HEK293T (cell line): ENCODE measurements around the gene ATRIP.

Experiments used
- BHLHE40 ChIP-seq: fragments of 450-650 bp; IDR thresholded peaks from 2 replicates; pipeline ENCODE4 v1.6.1; 2016; ENCODE audit warnings: mild to moderate bottlenecking, moderate library complexity, borderline replicate concordance
- CTBP1 ChIP-seq: fragments of 450-650 bp; IDR thresholded peaks from 2 replicates; pipeline ENCODE4 v1.6.1; 2016; ENCODE audit warnings: borderline replicate concordance
- ELF4 ChIP-seq: fragments of 450-650 bp; IDR thresholded peaks from 2 replicates; pipeline ENCODE4 v1.6.1; 2017; ENCODE audit warnings: antibody characterized with exemption
- FOXA1 ChIP-seq: fragments of 450-650 bp; IDR thresholded peaks from 2 replicates; pipeline ENCODE4 v1.6.1; 2016; ENCODE audit warnings: mild to moderate bottlenecking
- FOXK2 ChIP-seq: fragments of 450-650 bp; IDR thresholded peaks from 2 replicates; pipeline ENCODE4 v1.6.1; 2016; ENCODE audit warnings: mild to moderate bottlenecking
- FOXM1 ChIP-seq: fragments of 450-650 bp; IDR thresholded peaks from 2 replicates; pipeline ENCODE4 v1.6.1; 2017; ENCODE audit warnings: mild to moderate bottlenecking, borderline replicate concordance
- HDGF ChIP-seq: fragments of 450-650 bp; IDR thresholded peaks from 2 replicates; pipeline ENCODE4 v1.6.1; 2017; ENCODE audit warnings: antibody characterized with exemption, borderline replicate concordance
- L3MBTL2 ChIP-seq: fragments of 450-650 bp; conservative IDR thresholded peaks from 2 replicates; pipeline ENCODE4 v1.6.1; 2016; ENCODE audit warnings: mild to moderate bottlenecking
- LEF1 ChIP-seq: fragments of 450-650 bp; IDR thresholded peaks from 2 replicates; pipeline ENCODE4 v1.6.1; 2017; ENCODE audit warnings: mild to moderate bottlenecking, borderline replicate concordance
- NFRKB ChIP-seq: fragments of 450-650 bp; IDR thresholded peaks from 2 replicates; pipeline ENCODE4 v1.6.1; 2016; ENCODE audit warnings: mild to moderate bottlenecking, moderate library complexity
- SP1 ChIP-seq: fragments of 450-650 bp; IDR thresholded peaks from 2 replicates; pipeline ENCODE4 v1.6.1; 2017
- TARDBP ChIP-seq: fragments of 450-650 bp; IDR thresholded peaks from 2 replicates; pipeline ENCODE4 v1.6.1; 2016
- ZNF384 ChIP-seq: fragments of 450-650 bp; IDR thresholded peaks from 2 replicates; pipeline ENCODE4 v1.6.1; 2016
- TF ChIP-seq, protein P1 (sequence below): fragments of 450-650 bp; IDR thresholded peaks from 2 replicates; pipeline ENCODE4 v1.6.1; 2016

DNA sequence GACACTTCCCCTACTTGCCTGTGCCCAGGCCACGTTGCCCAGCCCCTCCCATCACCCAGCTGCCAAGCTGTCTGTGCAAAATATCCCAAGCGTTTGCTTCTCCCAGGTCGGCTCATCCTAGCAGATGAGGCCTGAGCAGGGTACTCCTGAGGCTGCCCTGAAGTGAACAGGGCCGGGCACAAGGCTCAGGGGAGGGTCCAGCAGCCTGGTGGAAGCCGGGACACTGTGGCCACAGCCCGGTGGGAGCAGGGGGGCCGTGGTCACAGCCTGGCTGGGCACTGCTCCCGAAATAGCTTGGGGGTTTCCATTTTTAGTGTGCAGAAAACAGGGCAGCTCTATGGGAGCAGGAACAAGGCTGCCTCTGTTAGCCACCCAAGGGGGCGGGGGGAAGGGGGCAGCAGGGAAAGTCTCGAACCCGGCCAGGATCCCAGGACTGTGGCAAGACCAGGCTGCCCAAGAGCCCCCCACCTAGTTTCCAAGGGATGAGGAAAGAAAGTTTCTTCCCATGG, 20.1 kb upstream of the ATRIP start:
- no peak for TF ChIP-seq ZNF384
- TF ChIP-seq, protein P1, sequence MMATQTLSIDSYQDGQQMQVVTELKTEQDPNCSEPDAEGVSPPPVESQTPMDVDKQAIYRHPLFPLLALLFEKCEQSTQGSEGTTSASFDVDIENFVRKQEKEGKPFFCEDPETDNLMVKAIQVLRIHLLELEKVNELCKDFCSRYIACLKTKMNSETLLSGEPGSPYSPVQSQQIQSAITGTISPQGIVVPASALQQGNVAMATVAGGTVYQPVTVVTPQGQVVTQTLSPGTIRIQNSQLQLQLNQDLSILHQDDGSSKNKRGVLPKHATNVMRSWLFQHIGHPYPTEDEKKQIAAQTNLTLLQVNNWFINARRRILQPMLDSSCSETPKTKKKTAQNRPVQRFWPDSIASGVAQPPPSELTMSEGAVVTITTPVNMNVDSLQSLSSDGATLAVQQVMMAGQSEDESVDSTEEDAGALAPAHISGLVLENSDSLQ: no peak
- TF ChIP-seq FOXA1: no peak
- TF ChIP-seq FOXK2: no peak
- TF ChIP-seq HDGF: no peak
- no peak for TF ChIP-seq TARDBP
- no peak for TF ChIP-seq SP1
- TF ChIP-seq BHLHE40: no peak
- no peak for TF ChIP-seq L3MBTL2
- TF ChIP-seq LEF1: no peak
- no peak for TF ChIP-seq FOXM1
- TF ChIP-seq CTBP1: no peak
- TF ChIP-seq NFRKB: no peak
- no peak for TF ChIP-seq ELF4
